OCI-LY1 (cell line): ENCODE results near the gene SSR2.

Experiments used
- H2AFZ ChIP-seq: fragments of 200-600 bp; sonication (generic), shearing (Covaris generic); 2 replicates; pipeline ENCODE4 v1.6.0; 2014; ENCODE audit warnings: antibody characterized with exemption, mild to moderate bottlenecking, low read length
- H3F3A ChIP-seq: fragments of 200-600 bp; sonication (generic), shearing (Covaris generic); 2 replicates; pipeline ENCODE4 v1.6.0; 2014; ENCODE audit warnings: mild to moderate bottlenecking, antibody characterized with exemption, low read length, moderate library complexity; ENCODE audit not compliant: insufficient read depth
- H3K27ac ChIP-seq: fragments of 200-600 bp; sonication (generic); 2 replicates; pipeline ENCODE4 v1.5.1; 2014; ENCODE audit warnings: low read length, mixed run types, mild to moderate bottlenecking, low read depth; ENCODE audit not compliant: poor library complexity, severe bottlenecking
- H3K27me3 ChIP-seq: fragments of 200-600 bp; sonication (generic); 2 replicates; pipeline ENCODE4 v1.6.0; 2014; ENCODE audit warnings: antibody characterized with exemption, mild to moderate bottlenecking, low read length, moderate library complexity; ENCODE audit not compliant: insufficient read depth
- H3K36me3 ChIP-seq: fragments of 200-600 bp; sonication (generic); 2 replicates; pipeline ENCODE4 v1.6.1; 2014; ENCODE audit warnings: mild to moderate bottlenecking, antibody characterized with exemption, low read length, moderate library complexity, mixed read lengths; ENCODE audit not compliant: insufficient read depth
- H3K4me1 ChIP-seq: fragments of 200-600 bp; sonication (generic); 2 replicates; pipeline ENCODE4 v1.5.1; 2014; ENCODE audit warnings: mild to moderate bottlenecking, low read length, moderate library complexity; ENCODE audit not compliant: insufficient read depth, severe bottlenecking
- H3K4me2 ChIP-seq: fragments of 200-600 bp; sonication (generic), shearing (Covaris generic); 2 replicates; pipeline ENCODE4 v1.6.1; 2014; ENCODE audit warnings: low read length
- H3K4me3 ChIP-seq: fragments of 200-600 bp; sonication (generic); 2 replicates; pipeline ENCODE4 v1.5.1; 2014; ENCODE audit warnings: low read length, low read depth, mild to moderate bottlenecking, mixed read lengths; ENCODE audit not compliant: poor library complexity, severe bottlenecking
- H3K79me2 ChIP-seq: fragments of 200-600 bp; shearing (Covaris generic); 2 replicates; pipeline ENCODE4 v1.6.1; 2016; ENCODE audit warnings: mixed run types, low read length, mixed read lengths; ENCODE audit not compliant: insufficient read depth
- H3K9ac ChIP-seq: fragments of 200-600 bp; sonication (generic), shearing (Covaris generic); 2 replicates; pipeline ENCODE4 v1.6.1; 2014; ENCODE audit warnings: mild to moderate bottlenecking, low read length, mixed read lengths
- H3K9me2 ChIP-seq: fragments of 200-600 bp; sonication (generic), shearing (Covaris generic); 2 replicates; pipeline ENCODE4 v1.6.1; 2014; ENCODE audit warnings: low read depth, mild to moderate bottlenecking, low read length, mixed read lengths
- H3K9me3 ChIP-seq: fragments of 200-600 bp; shearing (Covaris generic); 2 replicates; pipeline ENCODE4 v1.6.1; 2014; ENCODE audit warnings: low read length, mixed read lengths
- H4K20me1 ChIP-seq: fragments of 200-600 bp; sonication (generic), shearing (Covaris generic); 2 replicates; pipeline ENCODE4 v1.6.0; 2016; ENCODE audit warnings: mild to moderate bottlenecking, low read length; ENCODE audit not compliant: insufficient read depth
- EZH2 ChIP-seq: fragments of 200-600 bp; sonication (generic), shearing (Covaris generic); IDR thresholded peaks from 2 replicates; pipeline ENCODE4 v1.8.0; 2017; ENCODE audit warnings: borderline replicate concordance, mixed run types, mild to moderate bottlenecking, antibody characterized with exemption, low read length, moderate library complexity, mixed read lengths
- TF ChIP-seq, protein P1 (sequence below): fragments of 200-600 bp; sonication (generic), shearing (Covaris generic); IDR thresholded peaks from 2 replicates; pipeline ENCODE4 v1.5.1; 2017; ENCODE audit warnings: mild to moderate bottlenecking, antibody characterized with exemption, low read length, moderate library complexity, mixed read lengths

SSR2 gene

DNA sequence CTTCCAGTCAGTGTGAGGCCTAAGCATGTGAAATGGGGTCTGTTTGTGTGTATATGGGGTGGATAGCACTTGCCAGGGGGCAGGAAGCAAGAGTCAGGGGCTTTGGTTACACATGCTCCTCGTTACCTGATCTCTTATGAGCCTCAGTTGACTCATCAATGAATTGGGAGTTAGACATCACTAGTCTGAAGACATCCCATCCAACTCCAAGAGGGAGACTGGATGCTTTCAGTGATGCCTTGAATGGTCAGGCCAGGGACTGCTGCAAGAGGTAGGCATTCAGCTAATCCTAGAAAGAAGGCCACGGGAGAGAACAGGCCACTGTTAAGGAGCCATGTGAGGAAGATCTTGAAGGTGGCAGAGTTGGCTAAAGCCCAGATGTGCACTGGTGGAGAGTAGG is 46.5 kb upstream of the SSR2 start:
- Histone ChIP-seq H3K27me3 (no peaks in the 10 kb centered on the region), H4K20me1 (no peaks in the 10 kb centered on the region), H3K79me2 (no peaks in the 10 kb centered on the region), H3K4me2 (no peak overlapping the region), H3K36me3 (no peaks in the 10 kb centered on the region), H3K4me3 (no peak overlapping the region), H3K27ac (no peak overlapping the region), H3K9ac (no peak overlapping the region), H2AFZ (no peak overlapping the region), H3F3A (no peaks in the 10 kb centered on the region), H3K9me2 (no peaks in the 10 kb centered on the region), H3K4me1 (no peaks in the 10 kb centered on the region), H3K9me3 (no peaks in the 10 kb centered on the region)
- TF ChIP-seq, protein P1, sequence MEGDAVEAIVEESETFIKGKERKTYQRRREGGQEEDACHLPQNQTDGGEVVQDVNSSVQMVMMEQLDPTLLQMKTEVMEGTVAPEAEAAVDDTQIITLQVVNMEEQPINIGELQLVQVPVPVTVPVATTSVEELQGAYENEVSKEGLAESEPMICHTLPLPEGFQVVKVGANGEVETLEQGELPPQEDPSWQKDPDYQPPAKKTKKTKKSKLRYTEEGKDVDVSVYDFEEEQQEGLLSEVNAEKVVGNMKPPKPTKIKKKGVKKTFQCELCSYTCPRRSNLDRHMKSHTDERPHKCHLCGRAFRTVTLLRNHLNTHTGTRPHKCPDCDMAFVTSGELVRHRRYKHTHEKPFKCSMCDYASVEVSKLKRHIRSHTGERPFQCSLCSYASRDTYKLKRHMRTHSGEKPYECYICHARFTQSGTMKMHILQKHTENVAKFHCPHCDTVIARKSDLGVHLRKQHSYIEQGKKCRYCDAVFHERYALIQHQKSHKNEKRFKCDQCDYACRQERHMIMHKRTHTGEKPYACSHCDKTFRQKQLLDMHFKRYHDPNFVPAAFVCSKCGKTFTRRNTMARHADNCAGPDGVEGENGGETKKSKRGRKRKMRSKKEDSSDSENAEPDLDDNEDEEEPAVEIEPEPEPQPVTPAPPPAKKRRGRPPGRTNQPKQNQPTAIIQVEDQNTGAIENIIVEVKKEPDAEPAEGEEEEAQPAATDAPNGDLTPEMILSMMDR, result no peak
- no peak for TF ChIP-seq EZH2

DNA sequence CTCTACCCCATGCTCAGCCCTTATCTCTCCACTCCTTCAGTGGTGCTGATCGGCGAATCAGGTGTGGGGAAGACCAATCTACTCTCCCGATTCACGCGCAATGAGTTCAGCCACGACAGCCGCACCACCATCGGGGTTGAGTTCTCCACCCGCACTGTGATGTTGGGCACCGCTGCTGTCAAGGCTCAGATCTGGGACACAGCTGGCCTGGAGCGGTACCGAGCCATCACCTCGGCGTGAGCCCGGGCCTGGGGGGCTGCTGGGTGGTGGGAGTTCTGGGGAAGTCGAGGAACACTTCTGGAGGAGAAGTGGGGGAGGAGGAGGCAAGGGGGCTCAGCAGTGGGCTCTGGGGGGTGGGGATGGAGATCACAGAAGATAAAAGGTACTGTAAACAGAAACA is 45.1 kb upstream of the SSR2 start:
- no peak overlapping the region for H3K9ac ChIP-seq
- no peaks in the 10 kb centered on the region for H3K79me2 ChIP-seq
- no peak overlapping the region for H3K27ac ChIP-seq
- H4K20me1 ChIP-seq, result no peaks in the 10 kb centered on the region
- no peaks in the 10 kb centered on the region for H3K27me3 ChIP-seq
- no peaks in the 10 kb centered on the region for H3K36me3 ChIP-seq
- H3K4me2 ChIP-seq, result no peak overlapping the region
- no peak overlapping the region for H3K4me3 ChIP-seq
- no peaks in the 10 kb centered on the region for H3F3A ChIP-seq
- H3K9me2 ChIP-seq, result no peaks in the 10 kb centered on the region
- peaks cover 9% of the 10 kb centered on the region for H3K4me1 ChIP-seq
- H2AFZ ChIP-seq, result no peak overlapping the region
- TF ChIP-seq EZH2, result no peak
- TF ChIP-seq, protein P1, result no peak
- H3K9me3 ChIP-seq, result no peaks in the 10 kb centered on the region

DNA sequence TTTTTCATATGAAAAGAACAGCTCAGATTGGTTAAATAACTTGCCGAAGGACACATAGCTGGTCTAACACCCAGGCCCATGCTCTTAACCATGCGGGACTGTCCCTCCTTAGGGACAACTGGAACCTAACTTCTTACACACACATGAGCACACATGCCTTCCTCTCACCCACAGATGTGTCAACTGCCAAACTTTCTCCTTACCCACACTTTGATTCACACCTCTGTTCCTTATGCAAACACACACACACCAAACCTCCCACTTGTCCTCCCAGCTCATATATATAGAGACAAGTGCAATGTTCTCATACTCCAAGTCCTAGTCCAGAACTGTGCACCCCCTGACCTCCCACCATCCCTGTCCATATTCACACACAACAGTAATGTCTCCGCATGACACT is 44.5 kb upstream of the SSR2 start:
- Histone ChIP-seq H3K79me2 (no peaks in the 10 kb centered on the region), H3K36me3 (no peaks in the 10 kb centered on the region)

More for the DNA sequence above, 44.5 kb upstream of the SSR2 start:
- no peak overlapping the region for H3K27ac ChIP-seq
- H3K4me2 ChIP-seq, result no peak overlapping the region
- no peaks in the 10 kb centered on the region for H4K20me1 ChIP-seq
- no peak overlapping the region for H3K4me3 ChIP-seq
- no peak overlapping the region for H3K9ac ChIP-seq
- H3F3A ChIP-seq, result no peaks in the 10 kb centered on the region
- H3K9me2 ChIP-seq, result no peaks in the 10 kb centered on the region
- peaks cover 13% of the 10 kb centered on the region for H3K4me1 ChIP-seq
- H3K27me3 ChIP-seq, result no peaks in the 10 kb centered on the region
- TF ChIP-seq EZH2, result no peak
- TF ChIP-seq, protein P1, result no peak
- H3K9me3 ChIP-seq, result no peaks in the 10 kb centered on the region
- H2AFZ ChIP-seq, result no peak overlapping the region
